ENCODE measurements around the gene HRH3.

- TF ChIP-seq POLR2A (IDR thresholded peaks at IDR 0.05) (no peak), CTCF (IDR thresholded peaks at IDR 0.05 in 4 of 5, conservative IDR thresholded peaks at IDR 0.05 in 1 of 5) (no peak)
These were observed 28.9 kb upstream of the HRH3 start for GRCh38 chr20:62248890-62249560.

Measured in gastrocnemius medialis (tissue), 4 donors.